IPS-15b (cell line): Measurements from ENCODE around the gene PCNP.
"Not testable (repeated sequence)": the region's sequence is repeated elsewhere in the genome, so short reads cannot be mapped to it uniquely, and the experiment has no call there.

Experiments used
- H3K27me3 ChIP-seq: one replicate; pipeline ENCODE4 v1.6.1; 2013; ENCODE audit warnings: low read length; ENCODE audit not compliant: control insufficient read depth, insufficient read depth
- H3K36me3 ChIP-seq: one replicate; pipeline ENCODE4 v1.6.1; 2013; ENCODE audit warnings: low read length; ENCODE audit not compliant: control insufficient read depth, insufficient read depth
- H3K4me1 ChIP-seq: one replicate; pipeline ENCODE4 v1.6.1; 2013; ENCODE audit warnings: mild to moderate bottlenecking, low read length; ENCODE audit not compliant: control insufficient read depth, insufficient read depth
- H3K4me3 ChIP-seq: one replicate; pipeline ENCODE4 v1.5.1; 2013; ENCODE audit warnings: low read depth, low read length
- H3K9ac ChIP-seq: one replicate; pipeline ENCODE4 v1.6.1; 2013; ENCODE audit warnings: low read depth, mild to moderate bottlenecking, low read length
- H3K9me3 ChIP-seq: one replicate; pipeline ENCODE4 v1.6.1; 2013; ENCODE audit warnings: mild to moderate bottlenecking, low read length; ENCODE audit not compliant: control insufficient read depth, insufficient read depth

The PCNP gene

GRCh38 chr3:101637451-101637850 lies 63.5 kb downstream of the PCNP start:
- H3K27me3 ChIP-seq, result no peaks in the 10 kb centered on the region
- H3K36me3 ChIP-seq, result no peaks in the 10 kb centered on the region
- H3K9ac ChIP-seq, result no peak overlapping the region
- no peaks in the 10 kb centered on the region for H3K9me3 ChIP-seq
- peaks cover 6% of the 10 kb centered on the region for H3K4me1 ChIP-seq
- no peak overlapping the region for H3K4me3 ChIP-seq

- no peak overlapping the region for H3K9ac ChIP-seq
- H3K27me3 ChIP-seq, result no peaks in the 10 kb centered on the region
- peaks cover 8% of the 10 kb centered on the region for H3K4me1 ChIP-seq
- H3K4me3 ChIP-seq, result no peak overlapping the region
- no peaks in the 10 kb centered on the region for H3K9me3 ChIP-seq
- no peaks in the 10 kb centered on the region for H3K36me3 ChIP-seq
These were observed 64.3 kb downstream of the PCNP start for GRCh38 chr3:101638261-101638745.

- Histone ChIP-seq H3K27me3 (no peaks in the 10 kb centered on the region), H3K36me3 (no peaks in the 10 kb centered on the region), H3K9me3 (no peaks in the 10 kb centered on the region), H3K4me1 (peaks cover 14% of the 10 kb centered on the region), H3K4me3 (no peak overlapping the region), H3K9ac (no peak overlapping the region)
These were observed 65.4 kb downstream of the PCNP start for GRCh38 chr3:101639280-101639963.

GRCh38 chr3:101640256-101640655 lies 66.3 kb downstream of the PCNP start:
- H3K36me3 ChIP-seq, result no peaks in the 10 kb centered on the region
- H3K9ac ChIP-seq, result no peak overlapping the region
- no peaks in the 10 kb centered on the region for H3K27me3 ChIP-seq
- no peaks in the 10 kb centered on the region for H3K9me3 ChIP-seq
- H3K4me3 ChIP-seq, result no peak overlapping the region
- H3K4me1 ChIP-seq, result peaks cover 12% of the 10 kb centered on the region

- not testable (repeated sequence) for H3K9ac ChIP-seq
These were observed 67.6 kb downstream of the PCNP start for GRCh38 chr3:101641397-101642115.

GRCh38 chr3:101642441-101642840 lies 68.5 kb downstream of the PCNP start:
- no peak overlapping the region for H3K9ac ChIP-seq
- H3K4me1 ChIP-seq, result peaks cover 12% of the 10 kb centered on the region
- no peaks in the 10 kb centered on the region for H3K9me3 ChIP-seq
- H3K4me3 ChIP-seq, result no peak overlapping the region
- no peaks in the 10 kb centered on the region for H3K36me3 ChIP-seq
- no peaks in the 10 kb centered on the region for H3K27me3 ChIP-seq

More at GRCh38 chr3:101641397-101642115, 67.6 kb downstream of the PCNP start:
- not testable (repeated sequence) for H3K9me3 ChIP-seq, H3K36me3 ChIP-seq, H3K4me3 ChIP-seq, H3K27me3 ChIP-seq
- H3K4me1 ChIP-seq, result peaks cover 12% of the 10 kb centered on the region

GRCh38 chr3:101643009-101643844 lies 69.2 kb downstream of the PCNP start:
- H3K4me3 ChIP-seq, result no peak overlapping the region
- peaks cover 9% of the 10 kb centered on the region for H3K4me1 ChIP-seq
- no peaks in the 10 kb centered on the region for H3K27me3 ChIP-seq
- no peak overlapping the region for H3K9ac ChIP-seq
- no peaks in the 10 kb centered on the region for H3K9me3 ChIP-seq
- no peaks in the 10 kb centered on the region for H3K36me3 ChIP-seq
